K562 (cell line): Measurements from ENCODE around the gene PLEKHO2.

Experiments
- IRF2 ChIP-seq: sonication (generic); formaldehyde crosslinking; IDR thresholded peaks from 2 replicates; pipeline ENCODE4 v1.8.1; 2022; ENCODE audit warnings: mild to moderate bottlenecking, missing genetic modification reagents
- KDM1A ChIP-seq, 2 experiments: fragments of 450-650 bp; IDR thresholded peaks; 2 replicates each; pipeline ENCODE4 v1.6.1; 2016; ENCODE audit warnings: mild to moderate bottlenecking in 2 of 2
- TF ChIP-seq, protein P1 (sequence below): fragments of 450-650 bp; formaldehyde crosslinking; conservative IDR thresholded peaks from 2 replicates; pipeline ENCODE4 v1.4.0; 2022; ENCODE audit warnings: mild to moderate bottlenecking, missing genetic modification characterization

DNA sequence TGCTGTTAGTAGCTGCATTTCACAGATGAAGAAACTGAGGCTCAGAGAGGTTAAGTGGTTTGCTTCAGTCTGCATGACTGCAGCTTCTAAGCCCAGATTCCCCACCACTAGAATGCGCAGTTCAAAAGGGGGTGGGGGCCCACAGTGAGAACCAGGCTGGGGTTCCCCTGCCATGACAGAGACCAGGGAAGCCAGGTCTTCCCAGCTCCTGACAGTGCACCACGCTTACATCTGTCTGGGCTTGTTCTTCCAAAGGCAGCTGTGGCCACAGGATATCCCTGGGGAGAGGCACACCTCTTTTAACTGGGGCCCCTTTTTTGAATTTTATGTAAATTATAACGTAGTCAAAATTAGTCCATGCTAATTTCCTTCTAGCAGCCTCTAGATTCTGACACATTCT, 5.3 kb downstream of the PLEKHO2 start:
- TF ChIP-seq IRF2 (CRISPR knock-in tag) (no peak), KDM1A (IDR thresholded peaks at IDR 0.05) (no peak)
- TF ChIP-seq, protein P1, sequence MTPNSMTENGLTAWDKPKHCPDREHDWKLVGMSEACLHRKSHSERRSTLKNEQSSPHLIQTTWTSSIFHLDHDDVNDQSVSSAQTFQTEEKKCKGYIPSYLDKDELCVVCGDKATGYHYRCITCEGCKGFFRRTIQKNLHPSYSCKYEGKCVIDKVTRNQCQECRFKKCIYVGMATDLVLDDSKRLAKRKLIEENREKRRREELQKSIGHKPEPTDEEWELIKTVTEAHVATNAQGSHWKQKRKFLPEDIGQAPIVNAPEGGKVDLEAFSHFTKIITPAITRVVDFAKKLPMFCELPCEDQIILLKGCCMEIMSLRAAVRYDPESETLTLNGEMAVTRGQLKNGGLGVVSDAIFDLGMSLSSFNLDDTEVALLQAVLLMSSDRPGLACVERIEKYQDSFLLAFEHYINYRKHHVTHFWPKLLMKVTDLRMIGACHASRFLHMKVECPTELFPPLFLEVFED (CRISPR knock-in tag): no peak
